ENCODE results near the gene TEX2.
A peak's percentile ranks its signal among the peaks of the same experiment; 100 is the strongest.

Gene TEX2

GRCh38 chr17:64269687-64270649 is 6.9 kb upstream of the TEX2 start:
- no peak for DNase-seq

DNA sequence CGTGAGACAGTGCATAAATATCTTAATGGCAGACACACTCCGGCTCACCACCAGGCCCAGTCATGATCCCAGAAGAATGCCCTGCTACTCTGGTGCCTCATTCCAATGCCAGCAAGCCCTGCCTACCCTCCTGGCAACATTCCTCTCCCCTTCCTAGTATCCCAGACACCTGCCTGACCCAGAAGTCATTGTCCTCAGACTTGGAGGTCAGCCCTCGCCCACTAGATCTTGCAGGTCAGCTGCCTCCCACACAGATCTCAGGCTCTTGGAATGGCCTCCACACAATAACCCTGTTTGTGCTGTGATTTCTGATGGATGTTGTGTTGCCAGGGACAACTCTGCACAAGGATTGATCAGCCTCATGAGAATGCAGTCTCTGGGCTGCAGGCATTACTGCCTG is 1.8 kb upstream of the TEX2 start:
- DNase-seq, result no peak

DNA sequence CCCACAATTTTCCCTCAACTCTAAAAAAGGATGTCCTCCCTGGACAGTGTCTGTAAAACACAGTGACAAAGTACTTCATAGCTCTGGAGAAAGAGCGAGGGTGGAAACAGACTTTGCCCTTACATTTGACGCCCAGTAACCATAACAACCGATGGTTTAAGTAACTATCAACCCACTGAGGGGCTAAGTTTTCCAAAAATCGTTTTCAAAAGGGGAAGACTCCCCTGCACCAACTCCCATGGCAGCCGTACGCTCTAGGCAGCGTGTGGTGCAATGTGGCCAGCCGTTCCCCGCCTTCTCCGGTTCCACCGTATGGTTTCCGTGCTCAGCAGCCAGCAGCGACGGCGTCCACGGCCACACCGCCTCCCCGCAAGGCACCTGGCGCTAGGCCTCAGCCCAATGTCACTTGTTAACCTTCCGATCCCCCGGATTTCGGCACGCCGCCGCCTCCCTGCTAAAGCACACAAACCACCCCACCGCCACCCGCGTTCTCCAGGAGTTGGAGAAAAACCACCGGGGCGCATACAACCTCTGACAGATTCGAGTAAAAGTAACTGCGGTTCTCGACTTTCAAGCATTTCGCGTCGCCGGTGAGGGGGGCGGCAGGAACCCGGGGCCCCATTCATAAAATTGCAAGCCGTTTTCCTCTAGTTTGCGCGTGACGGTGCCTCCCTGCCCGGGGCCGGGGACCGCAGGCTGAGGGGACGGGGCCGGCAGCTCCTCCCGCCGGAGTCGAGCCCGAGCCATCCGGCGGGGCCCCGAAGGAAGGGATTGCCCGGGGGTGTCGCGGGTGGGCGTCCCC is 661 bp downstream of the TEX2 start:
- DNase-seq, result peak; percentile 40 to 54

DNA sequence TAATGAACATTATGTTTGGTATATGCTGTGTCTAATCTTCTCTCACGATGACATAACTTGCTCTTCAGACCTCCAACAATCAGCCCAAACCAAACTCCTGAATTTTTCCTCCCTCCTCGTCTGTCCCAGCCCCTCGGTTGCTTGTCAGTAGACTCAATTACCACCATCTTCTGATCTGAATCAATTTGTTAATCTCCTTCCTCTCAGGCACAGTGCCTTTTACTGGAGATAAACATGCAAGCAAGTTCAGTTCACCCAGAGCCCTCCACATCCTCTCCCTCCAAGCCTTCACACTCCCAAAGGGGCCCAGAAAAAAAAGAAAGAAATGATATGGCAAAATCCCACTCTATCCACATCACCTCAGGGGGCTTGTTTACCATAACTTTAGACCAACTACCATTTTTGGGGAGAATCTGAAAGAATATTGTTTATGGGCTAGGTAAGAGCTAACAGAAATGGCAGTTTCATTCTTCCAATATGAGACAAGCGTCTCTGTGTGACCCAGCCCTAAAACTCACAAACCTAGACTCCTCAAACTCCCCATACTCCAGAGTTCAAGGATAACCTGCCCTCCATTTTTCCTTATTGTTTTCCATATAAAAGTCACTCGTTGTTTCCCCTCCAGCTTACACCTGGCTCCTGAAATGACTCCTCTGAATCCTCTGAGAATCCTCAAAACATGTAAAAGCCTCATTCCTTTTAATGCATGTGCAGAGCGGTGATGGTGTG is 1.5 kb downstream of the TEX2 start:
- no peak for DNase-seq

GRCh38 chr17:64260886-64261285 is 2.2 kb downstream of the TEX2 start:
- peak in 1 of 2 experiments; percentile 22 for DNase-seq

GRCh38 chr17:64259922-64260321 is 3.1 kb downstream of the TEX2 start:
- no peak for DNase-seq

GRCh38 chr17:64259426-64259825 is 3.6 kb downstream of the TEX2 start:
- DNase-seq, result no peak

DNA sequence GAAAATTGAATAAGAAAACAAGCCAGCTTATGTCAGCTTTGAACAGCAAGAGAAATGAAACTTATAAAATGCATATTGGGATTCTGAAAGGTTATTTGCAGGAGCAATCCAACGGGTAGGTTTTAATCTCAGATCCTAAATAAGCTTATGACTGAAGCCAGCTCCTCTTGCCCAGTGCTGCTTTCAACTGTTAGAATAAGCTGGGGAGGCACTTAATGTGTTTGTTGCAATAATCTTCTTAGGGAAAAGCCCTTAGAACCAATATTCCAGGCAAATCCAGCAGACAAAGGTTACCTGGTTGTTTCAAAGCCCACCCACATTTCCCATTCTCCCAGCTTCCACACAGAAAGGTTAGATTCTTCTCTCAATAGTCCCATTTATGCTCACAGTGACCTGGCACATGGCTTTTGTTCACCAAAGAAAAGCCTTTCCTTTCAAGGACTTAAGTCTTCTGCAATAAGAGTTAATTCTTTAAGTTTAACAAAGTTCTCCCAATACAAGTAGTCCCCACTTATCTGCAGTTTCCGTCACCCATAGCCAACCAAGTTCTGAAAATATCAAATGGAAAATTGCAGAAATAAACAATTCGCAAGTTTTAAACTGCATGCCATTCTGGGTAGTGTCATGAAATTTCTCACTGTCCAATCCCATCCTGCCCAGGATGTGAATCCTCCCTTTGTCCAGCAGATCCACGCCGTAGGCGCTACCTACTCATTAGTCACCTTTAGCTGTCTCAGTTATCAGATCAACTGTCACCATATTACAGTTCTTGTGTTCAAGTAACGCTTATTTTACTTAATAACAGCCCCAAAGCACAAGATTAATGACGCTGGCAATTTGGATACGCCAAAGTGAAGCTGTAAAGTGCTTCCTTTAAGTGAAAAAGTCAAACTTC is 5.9 kb downstream of the TEX2 start:
- DNase-seq, result no peak

- DNase-seq, result no peak
These were observed 7.3 kb downstream of the TEX2 start for GRCh38 chr17:64255764-64256163.

- no peak for DNase-seq
These were observed 8.3 kb downstream of the TEX2 start for GRCh38 chr17:64254755-64255154.

GRCh38 chr17:64253470-64253869 is 9.6 kb downstream of the TEX2 start:
- DNase-seq, result no peak

DNA sequence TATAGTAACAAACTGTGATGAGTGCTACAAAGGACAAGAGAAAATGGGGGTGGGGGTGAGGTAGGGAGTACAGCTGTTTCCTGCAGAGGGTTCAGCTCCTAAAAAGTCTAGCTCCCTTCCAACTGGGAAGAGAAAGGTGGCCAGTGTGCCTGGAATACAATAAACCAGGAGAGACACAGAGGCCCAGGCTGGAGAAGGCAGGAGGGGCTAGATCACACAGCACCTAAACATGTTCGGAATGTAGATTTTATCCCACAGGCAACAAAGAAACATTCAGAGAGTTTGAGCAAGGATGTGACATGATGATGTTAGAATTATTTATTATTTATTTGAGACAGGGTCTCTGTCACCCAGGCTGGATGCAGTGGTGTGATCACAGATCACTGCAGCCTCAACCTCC is 10.2 kb downstream of the TEX2 start:
- DNase-seq, result no peak

GRCh38 chr17:64250233-64250835 is 12.7 kb downstream of the TEX2 start:
- no peak for DNase-seq

GRCh38 chr17:64247836-64248235 is 15.2 kb downstream of the TEX2 start:
- DNase-seq, result no peak

DNA sequence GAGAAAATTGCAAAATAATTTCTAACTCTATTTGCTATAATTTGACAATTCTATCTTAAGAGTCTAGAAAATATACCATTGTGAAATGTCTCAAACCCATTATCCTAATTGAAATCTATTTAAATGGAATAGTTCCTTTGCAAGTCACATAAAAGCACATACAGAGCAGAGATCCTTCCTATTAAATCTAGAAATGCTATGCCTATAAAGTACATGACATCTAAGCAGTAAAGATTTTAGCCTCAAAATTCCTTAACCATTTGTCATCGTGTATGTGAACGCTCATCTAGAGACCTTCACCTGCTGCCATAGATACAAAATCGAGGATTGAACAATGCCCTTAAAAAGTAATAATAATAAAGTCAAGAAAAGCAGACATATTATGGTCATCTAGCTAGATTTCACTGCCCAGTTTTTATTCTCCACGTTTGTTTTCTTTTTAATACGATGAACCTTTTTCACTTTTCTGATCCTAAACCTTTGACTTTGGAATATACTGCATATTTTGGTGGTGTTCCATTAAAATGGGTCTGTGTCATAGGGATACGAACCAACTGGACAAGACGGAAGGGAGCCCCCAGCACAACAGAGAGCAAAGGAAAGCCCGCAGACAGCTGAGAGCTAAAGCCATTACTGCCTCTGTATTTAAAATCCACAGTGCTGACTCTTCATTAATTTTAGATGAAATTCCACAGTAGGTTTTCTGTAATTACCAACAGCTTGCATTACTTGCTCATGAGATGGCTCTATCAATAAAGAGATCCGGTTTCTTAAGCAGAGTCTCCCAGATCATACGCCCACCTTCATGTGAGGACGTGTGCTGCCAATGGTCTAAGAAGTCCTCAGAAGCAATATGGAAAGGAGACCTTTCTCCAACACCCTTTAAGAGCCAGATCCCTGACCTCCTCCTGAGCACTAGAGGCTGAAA is 17.6 kb downstream of the TEX2 start:
- DNase-seq, result no peak

DNA sequence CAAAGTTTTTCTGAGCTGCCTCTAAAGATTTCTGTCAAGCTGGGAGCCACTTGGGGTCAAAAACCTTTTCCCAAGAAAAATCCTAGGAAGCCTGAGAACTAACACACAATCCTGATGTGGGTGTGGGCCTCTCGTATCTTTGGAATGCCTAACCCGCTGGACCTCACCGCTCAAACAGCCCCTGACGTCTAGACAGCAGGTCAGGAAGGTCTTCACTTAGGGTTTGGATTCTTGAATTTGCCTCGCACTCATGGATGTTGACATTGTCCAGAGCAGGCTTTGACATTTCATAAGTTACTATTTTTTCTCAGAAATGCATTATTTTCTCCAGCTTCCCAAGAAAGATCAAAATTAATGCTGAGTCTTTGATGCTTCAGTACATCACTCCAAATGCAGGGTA is 18.9 kb downstream of the TEX2 start:
- DNase-seq, result no peak

GRCh38 chr17:64243340-64243739 is 19.7 kb downstream of the TEX2 start:
- DNase-seq, result no peak

DNA sequence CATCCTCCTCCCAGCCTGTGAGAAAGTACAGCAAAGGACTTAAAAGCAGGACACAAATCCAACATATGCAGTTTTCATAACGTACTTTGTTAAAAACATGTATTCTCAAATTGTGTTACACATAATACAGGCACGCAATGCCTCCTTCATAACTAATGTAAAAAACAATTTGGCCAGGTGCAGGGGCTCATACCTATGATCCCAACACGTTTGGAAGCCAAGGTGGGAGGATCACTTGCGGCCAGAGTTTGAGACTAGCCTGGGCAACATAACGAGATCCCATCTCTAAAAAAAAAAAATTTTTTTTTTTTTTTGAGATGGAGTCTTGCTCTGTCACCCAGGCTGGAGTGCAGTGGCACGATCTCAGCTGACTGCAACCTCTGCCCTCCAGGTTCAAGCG is 20.4 kb downstream of the TEX2 start:
- no peak for DNase-seq

DNA sequence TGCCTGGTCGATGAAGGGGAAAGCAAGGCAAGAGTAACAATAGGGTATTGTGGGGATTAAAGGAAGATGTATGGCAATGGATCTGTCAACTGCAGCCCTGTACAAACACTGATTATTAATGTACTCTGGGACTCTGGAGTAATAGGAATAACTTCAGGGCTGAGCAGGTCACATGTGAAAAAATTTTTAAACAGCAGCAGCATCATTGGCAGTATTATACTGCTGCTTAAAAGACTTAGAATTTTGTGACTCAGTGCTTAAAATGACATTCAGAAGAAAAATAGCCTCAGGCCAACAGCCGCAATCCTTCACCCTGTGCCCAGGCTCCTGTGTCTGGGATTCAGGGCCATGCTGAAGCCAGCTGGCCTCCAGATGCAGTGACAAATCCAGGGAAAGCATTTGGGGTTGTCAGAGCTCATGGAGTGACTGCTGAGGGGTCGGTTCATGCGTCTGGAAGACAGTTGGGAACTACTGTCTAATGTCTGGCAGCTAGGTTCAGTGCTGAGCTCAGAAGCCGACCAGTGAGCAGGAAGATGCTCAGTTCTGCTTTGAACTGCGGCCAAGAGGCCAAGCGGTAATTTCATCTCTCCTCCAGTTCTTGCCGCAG is 22.2 kb downstream of the TEX2 start:
- no peak for DNase-seq

GRCh38 chr17:64240261-64240740 is 22.8 kb downstream of the TEX2 start:
- DNase-seq, result no peak

Measured in AML-193 (cell line).